GM19397 (cell line): ENCODE results near the gene TNFRSF19.
"Not testable (repeated sequence)": the region's sequence is repeated elsewhere in the genome, so short reads cannot be mapped to it uniquely, and the experiment has no call there.

Experiments
- ATAC-seq: cut with Tn5 transposase; IDR thresholded peaks from one replicate; pipeline ENCODE4 v1.9.1; 2021; ENCODE audit warnings: mild to moderate bottlenecking, moderate library complexity; ENCODE audit not compliant: unreplicated experiment

TNFRSF19 gene

GRCh38 chr13:23570099-23570920 is at the start of gene TNFRSF19:
Gene TNFRSF19 (plus strand): TSS chr13:23570412. CDS start chr13:23590184, 19,772 bp downstream.
- no peak for ATAC-seq

GRCh38 chr13:23529926-23530325 is 40.3 kb upstream of the TNFRSF19 start:
- ATAC-seq: not testable (repeated sequence)

- ATAC-seq: no peak
These were observed 38.8 kb upstream of the TNFRSF19 start for GRCh38 chr13:23531446-23531845.

- no peak for ATAC-seq
These were observed 36.1 kb upstream of the TNFRSF19 start for GRCh38 chr13:23534090-23534489.

- no peak for ATAC-seq
These were observed 28.9 kb upstream of the TNFRSF19 start for GRCh38 chr13:23541221-23541824.

- ATAC-seq: no peak
These were observed 25.5 kb upstream of the TNFRSF19 start for GRCh38 chr13:23544668-23545067.

- ATAC-seq: no peak
These were observed 23.1 kb upstream of the TNFRSF19 start for GRCh38 chr13:23547000-23547590.

- no peak for ATAC-seq
These were observed 20.5 kb upstream of the TNFRSF19 start for GRCh38 chr13:23549724-23550123.

- ATAC-seq: no peak
These were observed 20.0 kb upstream of the TNFRSF19 start for GRCh38 chr13:23550163-23550562.

- ATAC-seq: no peak
These were observed 18.8 kb upstream of the TNFRSF19 start for GRCh38 chr13:23551213-23552008.

- ATAC-seq: no peak
These were observed 18.0 kb upstream of the TNFRSF19 start for GRCh38 chr13:23552171-23552570.

- no peak for ATAC-seq
These were observed 17.6 kb upstream of the TNFRSF19 start for GRCh38 chr13:23552661-23553060.

- no peak for ATAC-seq
These were observed 16.2 kb upstream of the TNFRSF19 start for GRCh38 chr13:23554000-23554399.

GRCh38 chr13:23557043-23557442 is 13.2 kb upstream of the TNFRSF19 start:
- ATAC-seq: no peak

GRCh38 chr13:23557733-23558132 is 12.5 kb upstream of the TNFRSF19 start:
- ATAC-seq: no peak

GRCh38 chr13:23558675-23559536 is 11.3 kb upstream of the TNFRSF19 start:
- no peak for ATAC-seq

GRCh38 chr13:23560571-23561089 is 9.6 kb upstream of the TNFRSF19 start:
- ATAC-seq: no peak

GRCh38 chr13:23561261-23561660 is 9.0 kb upstream of the TNFRSF19 start:
- ATAC-seq: no peak

- no peak for ATAC-seq
These were observed 6.9 kb upstream of the TNFRSF19 start for GRCh38 chr13:23563085-23563845.
